ENCODE results near the gene WNT4.

Gene WNT4

GRCh38 chr1:22075718-22076117, 67.2 kb downstream of the WNT4 start:
- DNase-seq (ENCODE audit: low read depth), result no peak

GRCh38 chr1:22074803-22075202, 68.1 kb downstream of the WNT4 start:
- no peak for DNase-seq (ENCODE audit: low read depth)

- DNase-seq (ENCODE audit: low read depth), result no peak
Measured at GRCh38 chr1:22071511-22071910, 71.4 kb downstream of the WNT4 start.
